Motor neuron (in vitro differentiated cells): Measurements from ENCODE around the gene CIAO1. TPM values are rescaled to one million over a fixed set of nuclear protein-coding genes. Genes with fewer than 3 reads are reported as not detected.
"Not testable (repeated sequence)": the region's sequence is repeated elsewhere in the genome, so short reads cannot be mapped to it uniquely, and the experiment has no call there.

Experiments
- ATAC-seq, 8 experiments: fragments of 200-7000 bp; cut with Tn5 transposase; replicated peaks in 6 of 8; 2 replicates each; pipeline ENCODE4 v1.8.0; 2021; ENCODE audit warnings: mild to moderate bottlenecking in 8 of 8, moderate library complexity in 8 of 8
- H3K27ac ChIP-seq, 2 donors: fragments of 250-450 bp; sonication (Bioruptor Pico); 2 replicates each; pipeline ENCODE4 v1.9.0; 2021; ENCODE audit warnings: antibody characterized with exemption in 2 of 2, mild to moderate bottlenecking in 2 of 2, moderate library complexity in 1 of 2
- H3K4me1 ChIP-seq, 2 donors: fragments of 250-450 bp; sonication (Bioruptor Pico); replicated peaks in 1 of 2; 2 replicates each; pipeline ENCODE4 v1.6.1; 2021; ENCODE audit warnings: antibody characterized with exemption in 2 of 2, mild to moderate bottlenecking in 2 of 2, moderate library complexity in 1 of 2
- H3K4me3 ChIP-seq, 5 donors: fragments of 250-450 bp; sonication (Bioruptor Pico); 2 replicates each; pipeline ENCODE4 v1.9.0; 2021; ENCODE audit warnings: antibody characterized with exemption in 5 of 5, mild to moderate bottlenecking in 5 of 5, moderate library complexity in 4 of 5
- WGBS, 10 experiments: fragments of 450-650 bp; shearing (Covaris generic); methylation state at CpG; one replicate each; pipeline ENCODE4 v1.0.0; 2022; 5-methylcytosine and 5-hydroxymethylcytosine counted together
- in situ Hi-C, 9 experiments: fragments of 400-800 bp; cut with MboI; loops; one replicate each; pipeline ENCODE4 v1.15.0; 2021; ENCODE audit warnings: low sequenced_read_pairs in 9 of 9, low pct_unique_long_range_greater_than_20kb in 2 of 9; ENCODE audit not compliant: unreplicated experiment in 9 of 9
- total RNA-seq, 8 experiments: library from RNA; unstranded; fragments of 300-600 nt; gene quantifications; 2 replicates each; pipeline versions ENCODE4 v1.2.3 to v1.2.4, GENCODE V29; 2022

Gene CIAO1
- total RNA-seq, 8 experiments from 2014 or later, result 57.4 to 75.2 (median 64.6) TPM

GRCh38 chr2:96253006-96253405, 13.0 kb upstream of the CIAO1 start:
- in situ Hi-C loops, result loop anchor here in 1 of 9 experiments (25.0 kb wide), 1 partner anchor 241 kb away; no protein-coding TSS in a partner anchor
- Histone ChIP-seq H3K4me1 (peaks cover 0 to 12% of the 10 kb centered on the region in 2 donors), H3K27ac (no peak overlapping the region), H3K4me3 (no peak overlapping the region)
- 90 to 100% (median 100%) methylated on average over 1 to 2 of the region's 7 CpGs; no CpG with 5 or more reads in 6 of the 10 experiments for WGBS, 10 experiments
- no peak for ATAC-seq

- in situ Hi-C loops, result loop anchor here in 1 of 9 experiments (25.0 kb wide), 1 partner anchor 242 kb away; no protein-coding TSS in a partner anchor
- Histone ChIP-seq H3K4me1 (peaks cover 14 to 27% of the 10 kb centered on the region in 2 donors), H3K4me3 (no peak overlapping the region), H3K27ac (no peak overlapping the region)
- no peak for ATAC-seq
- 100% methylated on average over 1 of the region's 11 CpGs; no CpG with 5 or more reads in 9 of the 10 experiments for WGBS, 10 experiments
Measured at GRCh38 chr2:96254571-96254970, 11.5 kb upstream of the CIAO1 start.

- WGBS, 10 experiments, result 79 to 100% (median 93%) methylated on average over 1 to 6 of the region's 6 CpGs
- no peak overlapping the region for H3K4me3 ChIP-seq
Measured at GRCh38 chr2:96256611-96257113, 9.4 kb upstream of the CIAO1 start.

GRCh38 chr2:96257744-96258143, 8.3 kb upstream of the CIAO1 start:
- in situ Hi-C loops, result loop anchor here in 1 of 9 experiments (25.0 kb wide), 1 partner anchor 245 kb away; no protein-coding TSS in a partner anchor

More at GRCh38 chr2:96256611-96257113, 9.4 kb upstream of the CIAO1 start:
- Histone ChIP-seq H3K27ac (no peak overlapping the region), H3K4me1 (peaks cover 28 to 32% of the 10 kb centered on the region in 2 donors)
- no peak for ATAC-seq
- in situ Hi-C loops, result loop anchor here in 1 of 9 experiments (25.0 kb wide), 1 partner anchor 244 kb away; no protein-coding TSS in a partner anchor

GRCh38 chr2:96258166-96259022, 7.6 kb upstream of the CIAO1 start:
- no peak for ATAC-seq
- peak overlapping the region; percentile 8 to 25 for H3K27ac ChIP-seq
- in situ Hi-C loops, result loop anchor here in 1 of 9 experiments (25.0 kb wide), 1 partner anchor 246 kb away; no protein-coding TSS in a partner anchor
- H3K4me3 ChIP-seq, result no peak overlapping the region
- 58 to 100% (median 80%) methylated on average over 1 to 4 of the region's 7 CpGs; no CpG with 5 or more reads in 2 of the 10 experiments for WGBS, 10 experiments
- H3K4me1 ChIP-seq, result peaks cover 28 to 29% of the 10 kb centered on the region in 2 donors

More at GRCh38 chr2:96257744-96258143, 8.3 kb upstream of the CIAO1 start:
- not testable (repeated sequence) for H3K27ac ChIP-seq, H3K4me3 ChIP-seq, ATAC-seq
- 93 to 100% (median 100%) methylated on average over 1 to 3 of the region's 3 CpGs; no CpG with 5 or more reads in 3 of the 10 experiments for WGBS, 10 experiments
- H3K4me1 ChIP-seq, result peaks cover 28 to 29% of the 10 kb centered on the region in 2 donors

- peak in 4 of 8 experiments; percentile 21 to 39 (median 29) for ATAC-seq
- Histone ChIP-seq H3K4me3 (no peak overlapping the region), H3K4me1 (peaks cover 35 to 38% of the 10 kb centered on the region in 2 donors), H3K27ac (peak overlapping the region in 1 of 2 donors; percentile 62)
- 14 to 100% (median 100%) methylated on average over 1 to 4 of the region's 5 CpGs; no CpG with 5 or more reads in 7 of the 10 experiments for WGBS, 10 experiments
- in situ Hi-C loops, result loop anchor here in 1 of 9 experiments (25.0 kb wide), 1 partner anchor 247 kb away; no protein-coding TSS in a partner anchor
Measured at GRCh38 chr2:96259497-96259921, 6.5 kb upstream of the CIAO1 start.

- peaks cover 35 to 39% of the 10 kb centered on the region in 2 donors for H3K4me1 ChIP-seq
- no peak overlapping the region for H3K4me3 ChIP-seq
- WGBS, 10 experiments, result 0 to 80% (median 50%) methylated on average over 1 to 5 of the region's 10 CpGs; no CpG with 5 or more reads in 1 of the 10 experiments
- H3K27ac ChIP-seq, result peak overlapping the region in 1 of 2 donors; percentile 62
- peak; percentile 53 to 76 (median 64) for ATAC-seq
- in situ Hi-C loops, result loop anchor here in 1 of 9 experiments (25.0 kb wide), 1 partner anchor 248 kb away; no protein-coding TSS in a partner anchor
Measured at GRCh38 chr2:96260387-96261260, 5.4 kb upstream of the CIAO1 start.

GRCh38 chr2:96261328-96262003, 4.6 kb upstream of the CIAO1 start:
- ATAC-seq, result no peak
- H3K27ac ChIP-seq, result no peak overlapping the region
- no peak overlapping the region for H3K4me3 ChIP-seq
- WGBS, 10 experiments, result 60 to 100% (median 80%) methylated on average over 1 to 4 of the region's 6 CpGs; no CpG with 5 or more reads in 1 of the 10 experiments
- peaks cover 35 to 39% of the 10 kb centered on the region in 2 donors for H3K4me1 ChIP-seq
- in situ Hi-C loops, result loop anchor here in 1 of 9 experiments (25.0 kb wide), 1 partner anchor 249 kb away; no protein-coding TSS in a partner anchor

GRCh38 chr2:96262306-96262705, 3.7 kb upstream of the CIAO1 start:
- 58 to 100% (median 100%) methylated on average over 1 to 2 of the region's 2 CpGs; no CpG with 5 or more reads in 5 of the 10 experiments for WGBS, 10 experiments
- in situ Hi-C loops, result loop anchor here in 1 of 9 experiments (25.0 kb wide), 1 partner anchor 250 kb away; no protein-coding TSS in a partner anchor
- Histone ChIP-seq H3K4me1 (peaks cover 41 to 45% of the 10 kb centered on the region in 2 donors), H3K27ac (no peak overlapping the region), H3K4me3 (no peak overlapping the region)
- ATAC-seq, result no peak

- Histone ChIP-seq H3K4me1 (peaks cover 31 to 36% of the 10 kb centered on the region in 2 donors), H3K27ac (no peak overlapping the region), H3K4me3 (peak overlapping the region in 4 of 5 donors; percentile 67 to 91 (median 80))
- in situ Hi-C loops, result loop anchor here in 1 of 9 experiments (25.0 kb wide), 1 partner anchor 252 kb away; no protein-coding TSS in a partner anchor
- 0 to 100% (median 28%) methylated on average over 1 to 4 of the region's 4 CpGs; no CpG with 5 or more reads in 5 of the 10 experiments for WGBS, 10 experiments
- no peak for ATAC-seq
Measured at GRCh38 chr2:96264086-96264485, 1.9 kb upstream of the CIAO1 start.

- peak; percentile 0 to 2 (median 1) for ATAC-seq
- 21 to 73% (median 52%) methylated on average over 3 to 13 of the region's 33 CpGs; no CpG with 5 or more reads in 1 of the 10 experiments for WGBS, 10 experiments
- peak overlapping the region; percentile 69 to 79 for H3K27ac ChIP-seq
- peaks cover 24 to 30% of the 10 kb centered on the region in 2 donors for H3K4me1 ChIP-seq
- in situ Hi-C loops, result loop anchor here in 1 of 9 experiments (25.0 kb wide), 1 partner anchor 253 kb away; no protein-coding TSS in a partner anchor
- H3K4me3 ChIP-seq, result peak overlapping the region; percentile 67 to 92 (median 90)
Measured at GRCh38 chr2:96264656-96265348, 1.2 kb upstream of the CIAO1 start.
